ENCODE results near the gene EEF1A2. TPM values are rescaled to one million over a fixed set of nuclear protein-coding genes. Genes with fewer than 3 reads are reported as not detected.

Gene EEF1A2
- polyA plus RNA-seq, 1 donor: 1,012 TPM

- no peak for DNase-seq
These were observed 32.0 kb downstream of the EEF1A2 start for GRCh38 chr20:63466861-63467260.

GRCh38 chr20:63466250-63466825 lies 32.5 kb downstream of the EEF1A2 start:
- DNase-seq: no peak

GRCh38 chr20:63465380-63466249 lies 33.3 kb downstream of the EEF1A2 start:
- no peak for DNase-seq

- DNase-seq: no peak
These were observed 34.6 kb downstream of the EEF1A2 start for GRCh38 chr20:63464289-63464635.

- no peak for DNase-seq
These were observed 35.2 kb downstream of the EEF1A2 start for GRCh38 chr20:63463400-63464288.

GRCh38 chr20:63462244-63462643 lies 36.6 kb downstream of the EEF1A2 start:
- no peak for DNase-seq

GRCh38 chr20:63461104-63461763 lies 37.6 kb downstream of the EEF1A2 start:
- DNase-seq: no peak

GRCh38 chr20:63459070-63459380 lies 39.9 kb downstream of the EEF1A2 start:
- DNase-seq: no peak

- DNase-seq: no peak
These were observed 40.5 kb downstream of the EEF1A2 start for GRCh38 chr20:63458170-63459069.

GRCh38 chr20:63457737-63458136 lies 41.1 kb downstream of the EEF1A2 start:
- no peak for DNase-seq

GRCh38 chr20:63456429-63457284 lies 42.2 kb downstream of the EEF1A2 start:
- DNase-seq: no peak

GRCh38 chr20:63455568-63455859 lies 43.4 kb downstream of the EEF1A2 start:
- DNase-seq: no peak

GRCh38 chr20:63454731-63455567 lies 43.9 kb downstream of the EEF1A2 start:
- DNase-seq: no peak

- no peak for DNase-seq
These were observed 45.9 kb downstream of the EEF1A2 start for GRCh38 chr20:63452821-63453523.

- DNase-seq: no peak
These were observed 46.5 kb downstream of the EEF1A2 start for GRCh38 chr20:63452341-63452740.

- DNase-seq: no peak
These were observed 47.1 kb downstream of the EEF1A2 start for GRCh38 chr20:63451821-63452220.

- no peak for DNase-seq
These were observed 48.8 kb downstream of the EEF1A2 start for GRCh38 chr20:63449796-63450730.

GRCh38 chr20:63449025-63449424 lies 49.9 kb downstream of the EEF1A2 start:
- DNase-seq: no peak
